HepG2 (cell line): ENCODE data around the gene TRAP1. TPM values are rescaled to one million over a fixed set of nuclear protein-coding genes. Genes with fewer than 3 reads are reported as not detected.

ENCODE experiments used
- CBX1 ChIP-seq: IDR thresholded peaks from one replicate; pipeline ENCODE4 v1.6.1; 2016; ENCODE audit warnings: antibody characterized with exemption, low read depth
- CBX2 ChIP-seq, 2 experiments: fragments of 200-600 bp in 1 of 2; sonication (generic); formaldehyde crosslinking in 1 of 2; IDR thresholded peaks; 2 replicates each; pipeline versions ENCODE4 v1.7.0 to v1.8.1; 2018 to 2022; ENCODE audit warnings: low read depth in 2 of 2, low read length in 1 of 2, mild to moderate bottlenecking in 1 of 2, missing genetic modification reagents in 1 of 2
- DMAP1 ChIP-seq: IDR thresholded peaks from 2 replicates; pipeline ENCODE4 v1.6.1; 2016
- FOXJ3 ChIP-seq: sonication (generic); formaldehyde crosslinking; IDR thresholded peaks from 2 replicates; pipeline ENCODE4 v1.4.0; 2020; ENCODE audit warnings: missing genetic modification reagents, mild to moderate bottlenecking, borderline replicate concordance
- GZF1 ChIP-seq: sonication (generic); formaldehyde crosslinking; IDR thresholded peaks from 2 replicates; pipeline ENCODE4 v1.5.1; 2020; ENCODE audit warnings: mild to moderate bottlenecking, missing genetic modification reagents
- KLF16 ChIP-seq, 2 experiments: sonication (generic) in 1 of 2; formaldehyde crosslinking in 1 of 2; IDR thresholded peaks; 2 replicates each; pipeline versions ENCODE4 v1.6.1 to v1.8.0; 2016 to 2023; ENCODE audit warnings: missing genetic modification reagents in 2 of 2, missing compliant biosample characterization in 1 of 2
- MAF1 ChIP-seq: sonication (generic); formaldehyde crosslinking; IDR thresholded peaks from 2 replicates; pipeline ENCODE4 v1.5.0; 2020; ENCODE audit warnings: missing genetic modification reagents, borderline replicate concordance
- MZF1 ChIP-seq: sonication (generic); formaldehyde crosslinking; IDR thresholded peaks from 2 replicates; pipeline ENCODE4 v1.8.1; 2023; ENCODE audit warnings: mild to moderate bottlenecking, missing genetic modification reagents, borderline replicate concordance
- NCOR1 ChIP-seq: fragments of 200-600 bp; sonication (generic); IDR thresholded peaks from 2 replicates; pipeline ENCODE4 v1.7.0; 2017; ENCODE audit warnings: antibody characterized with exemption, low read length, borderline replicate concordance
- NFE2L1 ChIP-seq: sonication (generic); formaldehyde crosslinking; IDR thresholded peaks from 2 replicates; pipeline ENCODE4 v1.4.0; 2020; ENCODE audit warnings: missing genetic modification reagents, mild to moderate bottlenecking, borderline replicate concordance
- NFYB ChIP-seq: sonication (generic); formaldehyde crosslinking; IDR thresholded peaks from 2 replicates; pipeline ENCODE4 v1.4.0; 2020; ENCODE audit warnings: missing genetic modification reagents
- POLR2AphosphoS2 ChIP-seq: IDR thresholded peaks from 2 replicates; pipeline ENCODE4 v1.6.1; 2011; ENCODE audit warnings: low read depth, low read length, improper control_type of control experiment
- RBM22 ChIP-seq: fragments of 200-400 bp; formaldehyde crosslinking; optimal IDR thresholded peaks from 2 replicates; pipeline ENCODE3; 2017; ENCODE audit warnings: mild to moderate bottlenecking, low read length, moderate library complexity
- RCOR2 ChIP-seq: IDR thresholded peaks from 2 replicates; pipeline ENCODE4 v1.6.1; 2016; ENCODE audit warnings: missing biosample characterization, missing genetic modification reagents
- SIX4 ChIP-seq: sonication (generic); formaldehyde crosslinking; IDR thresholded peaks from 2 replicates; pipeline ENCODE4 v1.4.0; 2020; ENCODE audit warnings: missing genetic modification reagents
- TAF1 ChIP-seq: sonication (generic); formaldehyde crosslinking; IDR thresholded peaks from 2 replicates; pipeline ENCODE4 v1.4.0; 2020; ENCODE audit warnings: missing genetic modification reagents
- ZBTB10 ChIP-seq: sonication (generic); formaldehyde crosslinking; IDR thresholded peaks from 2 replicates; pipeline ENCODE4 v1.4.0; 2020; ENCODE audit warnings: missing genetic modification reagents, borderline replicate concordance
- ZBTB7B ChIP-seq: sonication (generic); formaldehyde crosslinking; IDR thresholded peaks from 2 replicates; pipeline ENCODE4 v1.4.0; 2020; ENCODE audit warnings: missing genetic modification reagents
- ZNF224 ChIP-seq: sonication (generic); formaldehyde crosslinking; IDR thresholded peaks from 2 replicates; pipeline ENCODE4 v1.5.0; 2020; ENCODE audit warnings: mild to moderate bottlenecking, missing genetic modification reagents
- ZNF552 ChIP-seq: sonication (generic); formaldehyde crosslinking; IDR thresholded peaks from 2 replicates; pipeline ENCODE4 v1.9.0; 2022; ENCODE audit warnings: missing genetic modification reagents, mild to moderate bottlenecking, borderline replicate concordance
- ZNF773 ChIP-seq: sonication (generic); formaldehyde crosslinking; IDR thresholded peaks from 2 replicates; pipeline ENCODE4 v1.4.0; 2020; ENCODE audit warnings: missing genetic modification reagents, borderline replicate concordance
- polyA plus RNA-seq, 8 experiments: library from polyadenylated mRNA; depleted of rRNA in 3 of 8; stranded (reverse) in 7 of 8; unstranded in 1 of 8; fragments of >200 nt; fragmentation: Illumina TruSeq in 4 of 8; extraction: Trizol in 4 of 8; gene quantifications; 2 replicates each; pipeline versions ENCODE4 v1.2.1 to v1.2.3, GENCODE V29; 2011 to 2016; ENCODE audit warnings: low read depth in 4 of 8, missing spikeins in 1 of 8, mixed read lengths in 1 of 8; ENCODE audit not compliant: insufficient read depth in 1 of 8
- total RNA-seq, 5 experiments: library from RNA; depleted of rRNA; stranded (reverse); fragments of >200 nt; fragmentation: Illumina TruSeq; extraction: Trizol; gene quantifications; 2 replicates each; pipeline ENCODE4 v1.2.3, GENCODE V29; 2016; ENCODE audit warnings: low read depth in 1 of 5
- TF ChIP-seq, protein P1 (sequence below): IDR thresholded peaks from 2 replicates; pipeline ENCODE4 v1.6.1; 2016; ENCODE audit warnings: missing compliant biosample characterization, missing genetic modification reagents, borderline replicate concordance
- TF ChIP-seq, protein P2 (sequence below): sonication (generic); formaldehyde crosslinking; IDR thresholded peaks from 2 replicates; pipeline ENCODE4 v1.8.0; 2022; ENCODE audit warnings: missing genetic modification reagents, mild to moderate bottlenecking, borderline replicate concordance

The TRAP1 gene
- total and polyA plus RNA-seq, 2 of the 13 experiments (the other 11 are each of a cell fraction or from before 2014, with no cell fraction given), result 127 to 240 TPM

- TF ChIP-seq, protein P1, sequence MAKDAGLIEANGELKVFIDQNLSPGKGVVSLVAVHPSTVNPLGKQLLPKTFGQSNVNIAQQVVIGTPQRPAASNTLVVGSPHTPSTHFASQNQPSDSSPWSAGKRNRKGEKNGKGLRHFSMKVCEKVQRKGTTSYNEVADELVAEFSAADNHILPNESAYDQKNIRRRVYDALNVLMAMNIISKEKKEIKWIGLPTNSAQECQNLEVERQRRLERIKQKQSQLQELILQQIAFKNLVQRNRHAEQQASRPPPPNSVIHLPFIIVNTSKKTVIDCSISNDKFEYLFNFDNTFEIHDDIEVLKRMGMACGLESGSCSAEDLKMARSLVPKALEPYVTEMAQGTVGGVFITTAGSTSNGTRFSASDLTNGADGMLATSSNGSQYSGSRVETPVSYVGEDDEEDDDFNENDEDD (CRISPR knock-in tag), result peak; percentile 29; the same call in 1 of the 2 replicates
- TF ChIP-seq MZF1 (CRISPR knock-in tag), result no peak
- no peak for TF ChIP-seq CBX2 (IDR thresholded peaks at IDR 0.05; ENCODE audit: low read depth, low read length)
- TF ChIP-seq CBX2 (CRISPR knock-in tag; IDR thresholded peaks at IDR 0.05; ENCODE audit: low read depth), result no peak
- peak; percentile 36; the same call in 1 of the 2 replicates for TF ChIP-seq NFE2L1 (CRISPR knock-in tag)
- TF ChIP-seq NCOR1, result no peak
- TF ChIP-seq TAF1 (CRISPR knock-in tag), result peak; percentile 59
- TF ChIP-seq, protein P2, sequence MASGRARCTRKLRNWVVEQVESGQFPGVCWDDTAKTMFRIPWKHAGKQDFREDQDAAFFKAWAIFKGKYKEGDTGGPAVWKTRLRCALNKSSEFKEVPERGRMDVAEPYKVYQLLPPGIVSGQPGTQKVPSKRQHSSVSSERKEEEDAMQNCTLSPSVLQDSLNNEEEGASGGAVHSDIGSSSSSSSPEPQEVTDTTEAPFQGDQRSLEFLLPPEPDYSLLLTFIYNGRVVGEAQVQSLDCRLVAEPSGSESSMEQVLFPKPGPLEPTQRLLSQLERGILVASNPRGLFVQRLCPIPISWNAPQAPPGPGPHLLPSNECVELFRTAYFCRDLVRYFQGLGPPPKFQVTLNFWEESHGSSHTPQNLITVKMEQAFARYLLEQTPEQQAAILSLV, result peak; percentile 48; the same call in 1 of the 2 replicates
- no peak; the same call in 1 of the 2 replicates for TF ChIP-seq ZBTB7B
- no peak for TF ChIP-seq ZNF552 (CRISPR knock-in tag)
- no peak for TF ChIP-seq FOXJ3 (CRISPR knock-in tag)
- no peak; the same call in 1 of the 2 replicates for TF ChIP-seq NFYB (CRISPR knock-in tag)
- peak in 1 of 2 experiments; percentile 73; a peak in 1 of 4 replicates for TF ChIP-seq KLF16 (CRISPR knock-in tag; IDR thresholded peaks at IDR 0.05)
- no peak for TF ChIP-seq POLR2AphosphoS2
- no peak for TF ChIP-seq MAF1 (CRISPR knock-in tag)
- no peak for TF ChIP-seq ZBTB10
- no peak for TF ChIP-seq SIX4 (CRISPR knock-in tag)
- TF ChIP-seq RCOR2 (CRISPR knock-in tag), result no peak
- TF ChIP-seq CBX1, result no peak
- no peak for TF ChIP-seq ZNF773
- TF ChIP-seq ZNF224 (CRISPR knock-in tag), result peak; percentile 82; the same call in 1 of the 2 replicates
- TF ChIP-seq DMAP1, result peak; percentile 79
- no peak for TF ChIP-seq RBM22
- TF ChIP-seq GZF1 (CRISPR knock-in tag), result no peak
Measured at GRCh38 chr16:3717235-3718018, at the start of gene TRAP1 (continued).
